GM19239 (cell line): ENCODE data around the gene RBP2.

Experiments
- DNase-seq: peaks from one replicate; pipeline ENCODE4 v3.0.0; 2011; ENCODE audit warnings: low spot score; ENCODE audit not compliant: insufficient read length
- FAIRE-seq: peaks from 2 replicates; lab custom pipeline; 2011; peaks lifted over from hg19 to GRCh38; lab: Jason Lieb, UNC

Gene RBP2

GRCh38 chr3:139482206-139482605, 5.9 kb upstream of the RBP2 start:
- DNase-seq = no peak
- no peak for FAIRE-seq

DNA sequence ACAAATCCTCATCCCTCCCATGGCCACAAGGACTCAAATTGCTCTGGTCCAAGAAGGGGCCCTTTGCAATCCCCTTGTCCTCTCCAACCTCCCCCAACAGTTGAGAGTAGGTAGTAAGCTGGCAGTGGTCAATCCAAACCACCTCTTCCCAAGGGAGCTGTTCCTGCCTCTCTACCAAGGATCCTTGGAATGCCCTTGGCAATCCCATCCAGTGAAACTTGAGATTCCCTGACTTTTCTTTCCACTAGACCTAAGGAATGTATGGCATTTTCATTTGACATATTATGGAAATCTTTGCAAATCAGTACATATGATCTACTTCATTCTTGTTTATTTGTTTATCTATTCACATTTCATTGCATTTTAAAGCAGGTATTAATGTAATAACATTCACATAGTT, 4.8 kb upstream of the RBP2 start:
- DNase-seq (no peak), FAIRE-seq (no peak)

- no peak for FAIRE-seq
- DNase-seq = no peak
These were observed 4.3 kb upstream of the RBP2 start for GRCh38 chr3:139480585-139480984.

DNA sequence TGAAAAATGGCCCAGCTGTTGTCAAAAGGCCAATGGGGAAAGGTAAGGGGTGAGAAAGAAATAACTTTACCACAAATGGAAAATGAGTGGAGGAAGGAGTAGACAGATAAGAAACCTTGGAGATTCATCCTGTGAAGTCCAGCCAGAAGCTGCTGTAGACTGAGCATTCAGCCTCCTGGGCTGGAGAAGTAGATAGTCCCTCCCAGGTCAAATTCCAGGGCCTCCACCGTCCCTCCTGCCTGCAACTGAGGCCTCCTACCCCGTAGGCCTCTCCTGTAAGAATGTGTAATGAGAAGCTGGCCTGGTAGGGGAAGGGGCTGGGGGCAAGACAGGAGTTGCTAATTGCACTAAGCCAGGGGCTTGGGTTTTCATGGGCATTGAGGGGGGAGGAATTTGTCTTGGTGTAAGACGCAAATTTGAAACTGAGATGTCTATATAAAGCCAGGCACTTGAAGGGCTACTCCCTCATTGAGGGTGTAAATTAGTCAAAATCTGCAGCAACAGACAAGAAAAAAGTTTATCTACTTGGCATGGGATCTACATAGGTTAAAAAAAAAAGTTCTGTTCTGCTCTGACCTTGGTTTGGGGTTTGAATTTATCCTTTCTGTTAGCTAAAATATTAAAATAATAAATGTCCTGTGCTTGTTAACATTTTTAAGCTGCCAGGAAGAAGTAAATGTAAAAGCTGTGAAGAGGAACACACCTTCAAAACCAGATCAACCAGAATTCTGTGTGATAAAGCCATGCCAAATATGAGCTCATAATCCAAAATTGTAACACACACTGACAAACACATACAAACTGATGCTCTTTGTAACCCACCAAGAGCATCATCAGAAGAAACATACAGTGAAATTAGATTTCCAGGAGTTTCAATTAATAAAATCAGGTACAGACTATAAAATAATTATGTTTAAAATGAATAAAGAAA, 1.7 kb upstream of the RBP2 start:
- no peak for DNase-seq
- FAIRE-seq = no peak

DNA sequence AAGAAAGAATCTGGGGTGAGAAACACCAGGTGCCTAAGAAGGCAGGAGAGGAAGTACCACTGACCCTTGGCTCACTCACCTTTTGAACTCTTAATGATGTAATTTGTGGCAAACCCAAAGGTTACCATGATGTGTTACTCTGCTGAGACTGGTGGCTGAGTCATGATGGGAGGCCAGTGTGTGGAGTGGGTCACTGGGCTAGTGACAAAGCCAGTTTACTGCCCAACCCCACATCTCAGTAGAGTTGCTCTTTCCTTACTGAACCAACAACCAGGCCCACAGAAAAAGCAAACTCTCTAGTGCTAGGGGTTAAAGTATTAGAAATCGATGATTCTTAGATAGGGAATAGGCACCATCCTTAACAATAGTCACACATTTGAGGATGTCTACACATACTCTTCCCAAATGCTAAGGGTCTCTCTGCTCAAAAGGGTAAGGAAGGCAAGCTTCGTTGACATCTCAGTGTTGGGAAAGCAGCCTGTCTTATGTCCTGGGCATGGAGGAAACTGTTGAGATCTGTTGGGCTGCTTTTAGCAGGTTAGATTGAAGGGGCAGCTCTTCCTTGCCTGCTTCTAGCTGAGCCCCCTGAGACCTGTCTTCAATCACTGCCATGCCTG, 3.1 kb downstream of the RBP2 start:
- FAIRE-seq (no peak), DNase-seq (no peak)

DNA sequence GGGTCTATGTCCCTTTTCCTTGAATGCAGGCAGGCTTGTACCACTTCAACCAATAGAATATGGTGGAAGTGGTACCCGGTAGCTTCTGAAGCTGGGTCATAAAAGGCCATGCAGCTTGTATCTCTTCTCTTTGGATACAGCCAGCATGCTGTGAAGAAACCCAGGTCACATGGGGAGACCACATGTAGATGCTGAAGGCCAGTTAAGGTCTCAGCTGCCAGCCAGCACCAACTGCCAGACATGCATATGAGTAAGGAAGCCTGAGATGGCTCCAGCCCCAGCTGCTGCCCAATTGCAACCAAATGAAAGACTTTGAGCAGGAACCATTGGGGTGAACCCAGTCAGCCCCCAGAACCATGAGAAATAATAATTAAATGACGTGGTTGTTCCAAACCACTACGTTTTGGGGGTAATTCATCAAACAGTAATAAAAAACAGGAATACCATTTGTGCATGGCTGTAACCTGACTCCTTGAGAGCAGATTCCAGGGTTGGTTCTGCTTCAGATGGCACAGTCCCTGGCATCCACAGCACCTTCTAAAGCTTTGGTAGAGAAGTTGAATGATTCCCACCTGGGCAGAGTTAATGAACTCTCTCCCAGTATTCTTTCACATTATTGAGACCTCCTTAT, 3.8 kb downstream of the RBP2 start:
- DNase-seq = no peak
- no peak for FAIRE-seq

DNA sequence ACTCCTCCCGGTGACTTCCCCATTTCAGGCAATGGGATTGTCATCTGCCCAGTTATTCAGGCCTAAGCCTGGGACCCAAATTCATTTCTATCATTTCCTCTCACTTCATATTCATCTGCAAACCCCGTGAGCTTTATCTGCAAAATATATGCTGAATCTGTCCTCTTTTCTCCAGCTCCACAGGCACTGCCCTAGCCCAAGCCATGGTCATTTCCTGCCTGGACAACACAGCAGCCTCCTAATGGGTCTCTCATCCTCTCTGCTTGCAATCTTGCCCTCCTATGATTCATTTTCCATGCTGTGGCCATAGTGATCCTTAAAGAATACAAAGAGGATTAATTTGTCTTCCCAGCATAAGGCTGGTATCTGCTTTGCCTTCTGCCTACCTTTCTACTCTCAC, 6.1 kb downstream of the RBP2 start:
- no peak for DNase-seq
- FAIRE-seq = no peak

GRCh38 chr3:139468399-139468798, 7.9 kb downstream of the RBP2 start:
- DNase-seq (no peak), FAIRE-seq (no peak)

GRCh38 chr3:139466360-139466759, 10.0 kb downstream of the RBP2 start:
- FAIRE-seq = no peak
- no peak for DNase-seq

GRCh38 chr3:139465636-139466035, 10.7 kb downstream of the RBP2 start:
- DNase-seq = no peak
- FAIRE-seq = no peak

GRCh38 chr3:139463466-139463865, 12.8 kb downstream of the RBP2 start:
- DNase-seq (no peak), FAIRE-seq (no peak)

DNA sequence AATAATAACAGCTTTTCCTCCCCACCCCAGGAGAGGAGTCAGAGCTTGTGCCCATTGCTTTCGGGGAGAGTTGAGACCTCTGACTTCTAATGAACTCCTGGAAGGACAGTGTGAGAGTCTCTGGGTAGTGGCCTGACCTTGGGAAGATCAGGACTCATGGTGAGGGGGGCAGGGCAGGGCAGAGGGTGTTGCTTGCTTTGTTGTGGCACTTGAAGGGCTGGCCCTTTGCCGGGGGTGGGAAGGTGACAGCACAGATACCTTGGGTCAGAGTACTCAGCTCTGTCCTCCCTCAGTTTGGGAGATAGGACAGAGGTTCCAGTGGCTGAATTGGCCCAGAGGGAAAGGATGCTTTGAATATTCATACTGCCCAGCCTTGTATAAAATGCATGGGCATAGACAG, 15.8 kb downstream of the RBP2 start:
- DNase-seq (no peak), FAIRE-seq (no peak)

GRCh38 chr3:139460076-139460475, 16.2 kb downstream of the RBP2 start:
- FAIRE-seq = no peak
- no peak for DNase-seq

- FAIRE-seq = no peak
- DNase-seq = no peak
These were observed 18.0 kb downstream of the RBP2 start for GRCh38 chr3:139458348-139458747.

DNA sequence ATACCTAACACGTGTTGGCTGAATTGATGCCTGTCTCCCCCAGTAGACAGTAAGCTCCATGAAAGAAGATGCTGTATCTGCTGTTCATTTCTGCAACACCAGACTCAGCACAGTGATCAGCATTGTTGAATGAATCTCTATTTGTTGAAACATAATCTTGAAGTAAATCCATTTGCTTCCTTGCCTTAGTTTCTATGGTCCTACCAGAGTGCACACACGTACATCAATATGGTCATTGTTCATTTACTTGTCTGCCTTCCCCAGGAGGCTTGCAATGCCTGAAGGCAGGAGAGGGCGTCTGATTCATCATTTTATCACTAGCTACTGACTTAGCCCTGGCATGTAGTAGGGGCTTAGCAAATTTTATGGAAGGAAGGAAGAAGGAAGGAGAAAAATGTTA, 19.2 kb downstream of the RBP2 start:
- DNase-seq (no peak), FAIRE-seq (no peak)

DNA sequence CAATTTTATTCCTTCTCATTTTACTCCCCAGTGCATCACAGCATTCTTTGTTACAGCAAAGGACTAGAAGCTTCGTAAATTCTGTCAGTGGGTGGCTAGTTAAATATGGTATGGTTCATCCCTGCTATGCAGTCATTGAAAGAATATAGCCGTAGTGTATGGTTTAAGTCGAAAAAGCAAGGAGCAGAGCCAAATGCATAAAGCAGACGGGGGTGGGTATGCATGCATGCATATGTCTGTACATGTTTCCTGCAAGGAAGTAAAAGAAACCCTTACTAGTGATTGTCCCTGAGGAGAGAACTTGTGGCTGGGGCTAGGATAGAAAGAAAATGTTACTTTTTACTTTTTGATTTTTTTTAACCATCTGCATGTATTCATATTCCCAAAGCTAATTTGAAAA, 19.9 kb downstream of the RBP2 start:
- DNase-seq (no peak), FAIRE-seq (no peak)

DNA sequence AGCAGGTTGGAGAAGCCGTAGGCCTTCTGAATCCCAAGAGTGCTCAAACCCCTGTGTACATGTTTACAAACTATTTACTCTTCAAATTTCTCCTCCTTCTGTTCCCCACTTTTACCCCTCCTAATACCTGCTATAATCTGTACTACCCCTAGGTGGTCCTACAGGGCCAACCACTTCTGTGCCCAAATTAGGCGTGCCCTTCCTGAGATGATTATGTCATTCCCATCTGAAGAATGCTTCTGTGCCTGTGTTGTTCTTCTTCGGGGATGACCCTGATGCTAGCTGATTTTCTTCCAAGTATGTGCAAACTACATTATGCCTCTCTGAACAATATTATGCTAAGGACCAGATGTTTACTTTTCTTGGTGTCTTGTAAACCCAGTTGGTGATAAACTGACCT, 20.5 kb downstream of the RBP2 start:
- FAIRE-seq = no peak
- DNase-seq = no peak

- FAIRE-seq (no peak), DNase-seq (no peak)
These were observed 21.1 kb downstream of the RBP2 start for GRCh38 chr3:139455206-139455605.

- DNase-seq (no peak), FAIRE-seq (no peak)
These were observed 22.0 kb downstream of the RBP2 start for GRCh38 chr3:139454346-139454745.

GRCh38 chr3:139450159-139450558, 26.2 kb downstream of the RBP2 start:
- DNase-seq (no peak), FAIRE-seq (no peak)

DNA sequence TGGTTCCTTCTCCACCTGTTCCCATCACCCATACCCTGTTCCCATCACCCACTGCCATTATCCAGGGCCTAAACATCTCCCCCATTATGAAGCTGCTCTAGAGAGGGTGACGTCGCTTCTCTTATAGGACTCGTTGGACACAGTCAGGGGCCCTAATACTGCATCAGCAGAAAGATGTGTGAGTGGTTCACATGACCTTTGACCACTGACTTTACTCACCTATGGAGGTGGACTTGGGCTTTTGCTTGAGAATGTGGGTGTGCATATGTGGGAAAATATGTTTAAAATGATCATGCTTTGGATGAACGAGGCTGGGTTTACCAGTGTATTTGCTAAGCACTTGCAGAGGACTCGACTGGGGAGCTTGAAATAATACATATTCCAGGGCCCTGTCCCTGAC, 26.8 kb downstream of the RBP2 start:
- FAIRE-seq (no peak), DNase-seq (no peak)
